Fibroblast of peridontal ligament (primary cell): ENCODE data around the gene HTR3B.
"Not testable (repeated sequence)": the region's sequence is repeated elsewhere in the genome, so short reads cannot be mapped to it uniquely, and the experiment has no call there.

Experiments
- DNase-seq: peaks from one replicate; pipeline ENCODE4 v3.0.0-alpha.2; 2010; ENCODE audit errors: extremely low read depth

Gene HTR3B

GRCh38 chr11:113884361-113884836 lies 20.2 kb upstream of the HTR3B start:
- DNase-seq = peak; percentile 7

DNA sequence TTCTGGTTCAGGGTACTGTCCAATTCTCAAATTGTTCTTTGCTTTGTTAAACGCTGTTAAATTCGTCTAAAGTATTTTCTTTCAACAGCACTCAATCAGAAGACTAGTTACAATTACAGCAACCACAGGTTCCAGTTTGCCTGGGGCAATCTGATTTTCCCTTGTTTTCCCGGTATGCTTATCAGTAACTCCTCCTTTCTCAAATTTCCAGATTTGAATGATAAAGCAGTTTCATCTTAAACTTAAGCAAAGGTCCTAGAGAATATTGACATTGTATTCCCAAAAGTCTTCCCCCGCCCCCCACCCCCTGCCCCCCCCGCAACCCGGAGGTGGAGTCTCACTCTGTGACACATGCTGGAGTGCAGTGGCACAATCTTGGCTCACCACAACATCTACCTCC lies 18.7 kb upstream of the HTR3B start:
- DNase-seq = no peak

DNA sequence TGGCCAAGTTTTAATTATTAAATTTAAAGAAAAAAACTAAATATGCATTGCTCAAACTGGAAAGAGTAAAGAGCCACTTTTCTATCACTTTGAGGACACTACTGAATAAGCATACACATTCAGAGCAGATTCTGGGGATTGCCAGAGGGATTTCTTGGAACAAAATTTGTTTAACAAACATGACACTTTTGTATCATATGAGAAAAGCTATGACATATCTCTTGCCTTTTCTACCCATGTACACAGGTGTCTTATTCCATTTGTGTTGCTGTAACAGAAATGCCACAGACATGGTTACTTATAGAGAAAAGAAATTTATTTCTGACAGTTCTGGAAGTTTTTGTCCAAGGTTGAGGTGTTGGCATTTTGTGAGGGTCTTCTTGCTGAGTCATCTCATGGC lies 15.7 kb upstream of the HTR3B start:
- no peak for DNase-seq

- no peak for DNase-seq
These were observed 10.1 kb upstream of the HTR3B start for GRCh38 chr11:113894421-113894996.

DNA sequence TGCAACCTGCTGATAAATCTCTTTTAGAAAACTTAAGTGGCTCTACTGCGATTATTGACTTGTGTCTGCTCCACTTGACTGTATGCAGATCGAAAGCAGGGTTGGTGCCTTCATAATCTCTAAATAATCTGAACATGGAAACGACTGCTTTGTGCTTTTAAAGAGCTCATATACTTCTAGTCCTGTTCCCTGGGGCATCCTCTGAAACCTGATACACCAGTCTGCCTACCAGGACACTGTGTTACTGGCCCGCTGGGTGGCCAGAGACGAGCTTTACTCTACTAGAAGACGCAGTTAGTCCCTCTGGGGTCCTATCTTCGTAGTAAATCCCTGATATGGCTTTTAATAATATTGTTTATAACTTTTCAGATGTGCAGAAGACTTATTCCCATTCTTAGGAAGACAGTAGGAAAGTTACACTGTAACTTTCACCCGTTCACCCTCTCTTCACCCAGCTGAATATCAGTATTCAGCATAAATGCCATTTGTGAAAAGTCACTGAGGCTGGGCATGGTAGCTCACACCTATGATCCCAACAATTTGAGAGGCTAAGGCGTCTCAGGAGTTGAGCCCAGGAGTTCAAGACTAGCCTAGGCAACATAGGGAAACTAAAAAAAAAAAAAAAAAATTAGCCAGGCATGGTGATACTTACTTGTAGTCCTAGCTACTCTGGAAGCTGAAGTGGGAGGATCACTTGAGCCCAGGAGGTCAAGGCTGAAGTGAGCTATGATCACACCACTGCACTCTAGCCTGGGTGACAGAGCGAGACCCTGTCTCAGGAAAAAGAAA lies 9.0 kb upstream of the HTR3B start:
- DNase-seq = no peak

DNA sequence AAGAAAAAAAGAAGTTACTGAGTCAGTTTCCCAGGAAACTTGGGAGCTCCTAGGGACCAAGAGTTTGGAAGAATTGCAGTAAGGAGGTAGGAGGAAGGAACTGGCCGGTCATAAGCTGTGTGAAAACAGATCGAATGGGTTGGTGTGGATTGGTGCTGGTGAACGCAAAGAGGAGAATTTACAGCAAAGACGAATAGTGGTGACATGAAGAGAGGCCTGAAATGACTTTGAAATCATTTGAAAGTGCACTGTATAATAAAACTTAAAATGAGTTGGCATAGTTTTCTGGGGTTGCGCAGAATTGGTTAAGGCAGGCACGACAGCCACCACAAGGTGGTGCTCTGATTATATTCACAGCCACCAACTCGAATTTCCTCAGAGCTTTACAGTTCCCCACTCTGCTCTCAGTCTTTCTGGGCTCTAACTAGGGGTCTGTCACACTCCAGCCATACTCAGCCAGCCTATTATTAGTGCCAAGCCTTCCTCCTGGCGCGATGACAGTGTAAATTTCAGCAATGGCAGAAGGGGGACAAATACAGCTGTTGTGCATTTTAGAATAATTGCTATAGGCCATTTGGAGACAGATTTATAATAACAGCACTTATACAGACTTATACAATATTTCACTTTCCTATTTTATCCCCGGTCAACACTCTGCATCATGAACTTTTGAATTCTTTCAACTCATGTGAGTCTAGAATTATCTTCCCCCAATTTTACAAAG lies 8.3 kb upstream of the HTR3B start:
- DNase-seq = peak; percentile 44

GRCh38 chr11:113901141-113901540 lies 3.5 kb upstream of the HTR3B start:
- DNase-seq = no peak

DNA sequence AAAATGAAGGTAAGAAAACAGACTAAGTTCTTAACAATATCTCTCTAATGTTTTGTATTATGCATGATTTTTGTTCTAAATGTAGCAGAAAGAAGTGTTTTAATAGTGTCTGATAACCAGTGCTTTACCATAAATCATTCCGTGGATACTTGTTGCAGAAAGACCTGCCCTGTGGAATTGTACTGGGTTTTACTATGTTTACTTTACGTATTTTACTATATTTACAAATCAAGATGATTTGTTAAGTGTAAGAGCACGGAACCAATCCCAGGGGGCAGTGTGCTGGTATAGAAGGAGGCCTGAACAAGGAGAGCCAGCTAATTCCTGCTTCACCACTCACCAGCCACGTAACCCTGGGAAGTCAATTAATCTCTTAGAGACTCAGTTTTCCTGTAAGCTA lies 1.4 kb downstream of the HTR3B start:
- DNase-seq = peak; percentile 16

DNA sequence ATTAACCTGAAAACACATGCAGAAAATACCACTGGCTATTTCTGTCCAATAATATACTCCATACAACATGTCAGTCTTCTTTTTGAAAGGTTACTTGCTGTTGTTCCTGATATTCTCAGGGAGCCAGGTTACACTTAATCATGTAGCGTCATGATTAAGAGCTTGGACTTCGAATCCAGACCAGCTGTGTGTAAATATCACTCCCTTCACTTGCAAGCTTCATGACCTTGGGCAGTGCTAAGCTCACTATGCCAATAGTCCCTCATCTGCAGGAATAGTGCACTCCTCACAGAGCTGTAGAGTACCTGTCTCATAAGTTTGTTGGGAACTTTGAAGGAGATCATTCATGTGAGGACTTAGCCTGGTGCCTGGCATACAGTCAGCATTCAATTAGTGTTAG lies 1.9 kb downstream of the HTR3B start:
- no peak for DNase-seq

DNA sequence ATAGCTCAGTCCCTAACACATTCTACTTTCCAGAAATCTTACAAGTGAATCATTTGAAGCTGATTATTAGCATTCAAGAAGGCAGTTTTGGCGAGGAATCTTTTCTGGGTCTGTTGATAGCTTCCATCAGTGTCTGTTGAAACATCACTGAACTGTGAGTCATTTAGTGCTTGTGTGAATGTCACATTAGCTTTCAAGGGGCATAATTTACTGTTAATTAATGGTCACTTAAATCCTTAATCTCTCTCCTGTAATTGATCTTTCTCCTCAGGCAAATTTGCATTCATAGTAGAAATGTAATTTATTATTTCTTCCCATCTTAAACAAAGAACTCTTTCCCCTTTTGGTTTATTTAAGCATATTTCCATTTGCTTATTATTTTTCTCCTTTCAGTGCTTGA lies 2.6 kb downstream of the HTR3B start:
- no peak for DNase-seq

- no peak for DNase-seq
These were observed 3.1 kb downstream of the HTR3B start for GRCh38 chr11:113907681-113908080.

DNA sequence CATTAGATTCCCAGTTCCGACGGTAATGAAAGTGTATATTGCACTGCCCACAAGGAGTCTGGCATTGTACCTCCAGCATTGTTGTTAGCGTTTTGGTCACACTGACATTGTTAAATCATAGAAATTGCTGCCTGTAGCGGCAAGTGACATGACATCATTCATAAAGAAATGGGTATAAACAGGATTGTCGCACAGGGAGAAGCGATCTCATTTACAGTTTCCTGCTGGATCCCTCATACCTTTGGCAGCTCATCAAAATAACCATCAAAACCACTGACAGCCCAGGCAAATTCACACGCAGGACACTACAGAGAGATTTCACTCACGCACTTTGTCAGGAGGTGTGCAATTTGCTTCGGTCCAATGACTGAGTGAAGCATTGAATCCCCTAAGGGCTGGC lies 3.5 kb downstream of the HTR3B start:
- DNase-seq = no peak

DNA sequence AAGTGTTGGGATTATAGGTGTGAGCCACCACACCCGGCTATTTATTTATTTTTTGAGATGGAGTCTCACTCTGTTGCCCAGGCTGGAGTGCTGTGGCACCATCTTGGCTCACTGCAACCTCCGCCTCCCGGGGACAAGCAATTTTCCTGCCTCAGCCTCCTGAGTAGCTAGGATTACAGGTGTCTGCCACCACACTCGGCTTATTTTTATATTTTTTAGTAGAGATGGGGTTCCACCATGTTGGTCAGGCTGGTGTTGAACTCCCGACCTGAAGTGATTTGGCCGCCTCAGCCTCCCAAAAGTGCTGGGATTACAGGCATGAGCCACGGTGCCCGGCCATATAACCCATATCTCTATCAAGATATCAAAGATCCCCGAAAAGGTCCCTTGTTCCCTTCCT lies 6.9 kb downstream of the HTR3B start:
- not testable (repeated sequence) for DNase-seq

GRCh38 chr11:113923572-113923971 lies 19.0 kb downstream of the HTR3B start:
- no peak for DNase-seq

DNA sequence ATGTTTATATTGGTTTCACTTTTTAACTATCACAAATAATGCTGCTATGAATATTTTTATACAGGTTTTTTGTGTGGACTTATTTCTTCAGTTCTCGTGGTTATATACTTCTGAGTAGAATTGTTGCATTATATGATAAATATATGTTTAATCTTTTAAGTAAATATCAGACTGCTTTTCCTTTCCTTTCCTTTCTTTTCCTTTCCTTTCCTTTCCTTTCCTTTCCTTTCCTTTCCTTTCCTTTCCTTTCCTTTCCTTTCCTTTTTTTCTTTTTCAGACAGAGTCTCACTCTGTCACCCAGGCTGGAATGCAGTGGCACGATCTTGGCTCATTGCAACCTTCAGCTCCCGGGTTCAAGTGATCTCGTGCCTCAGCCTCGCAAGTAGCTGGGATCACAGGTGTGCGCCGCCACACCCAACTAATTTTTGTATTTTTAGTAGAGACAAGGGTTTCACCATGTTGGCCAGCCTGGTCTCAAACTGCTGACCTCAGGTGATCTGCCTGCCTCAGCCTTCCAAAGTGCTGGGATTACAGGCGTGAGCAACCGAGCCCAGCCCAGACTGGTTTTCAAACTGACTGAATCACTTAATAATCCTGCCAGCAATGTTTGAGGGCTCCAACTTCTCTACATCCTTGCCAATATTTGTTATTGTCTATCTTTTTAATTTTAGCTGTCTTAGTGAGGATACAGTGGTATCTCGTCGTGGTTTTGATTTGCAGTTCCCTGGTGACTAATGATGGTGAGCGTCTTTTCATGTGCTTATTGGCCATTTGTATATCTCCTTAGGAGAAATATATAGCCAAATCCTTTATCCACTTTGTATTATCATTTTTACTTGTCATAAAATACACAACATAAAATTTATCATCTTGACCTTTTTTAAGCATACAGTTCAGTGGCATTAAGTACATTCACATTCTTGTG lies 21.9 kb downstream of the HTR3B start:
- no peak for DNase-seq

GRCh38 chr11:113928311-113928710 lies 23.7 kb downstream of the HTR3B start:
- DNase-seq = no peak

GRCh38 chr11:113932788-113933187 lies 28.2 kb downstream of the HTR3B start:
- no peak for DNase-seq

DNA sequence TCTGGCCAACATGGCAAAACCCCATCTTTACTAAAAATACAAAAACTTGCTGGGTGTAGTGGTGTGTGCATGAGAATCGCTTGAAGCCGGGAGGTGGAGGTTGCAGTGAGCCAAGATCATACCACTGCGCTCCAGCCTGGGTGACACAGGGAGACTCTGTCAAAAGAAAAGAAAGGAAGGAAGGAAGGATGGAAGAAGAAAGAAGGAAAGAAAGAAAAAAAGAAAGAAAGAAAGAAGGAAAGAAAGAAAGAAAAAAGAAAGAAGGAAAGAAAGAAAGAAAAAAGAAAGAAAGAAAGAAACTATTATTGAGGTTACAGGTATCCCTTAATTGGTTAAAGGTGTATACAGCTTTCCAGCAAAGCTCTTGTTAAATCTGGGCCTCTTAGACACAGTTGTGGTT lies 29.6 kb downstream of the HTR3B start:
- DNase-seq = not testable (repeated sequence)

DNA sequence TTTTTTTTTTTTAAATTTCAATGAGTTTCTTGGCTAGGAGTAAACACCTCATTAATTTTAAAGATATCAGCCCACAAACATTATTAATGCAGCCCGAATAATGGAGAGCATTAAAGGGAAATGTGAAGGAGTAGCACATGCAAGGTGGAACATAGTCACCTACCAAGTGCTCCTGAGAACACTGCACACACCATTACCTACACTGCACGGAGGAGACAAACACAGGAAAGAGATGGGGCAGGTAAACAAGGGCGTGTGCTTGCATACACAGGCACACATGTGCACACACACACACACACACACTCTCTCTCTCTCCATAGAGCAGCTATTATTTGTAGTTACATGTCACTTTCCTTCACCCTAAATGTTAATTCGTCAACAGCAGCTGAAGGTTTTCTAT lies 30.2 kb downstream of the HTR3B start:
- no peak for DNase-seq

- no peak for DNase-seq
These were observed 31.3 kb downstream of the HTR3B start for GRCh38 chr11:113935858-113936257.

DNA sequence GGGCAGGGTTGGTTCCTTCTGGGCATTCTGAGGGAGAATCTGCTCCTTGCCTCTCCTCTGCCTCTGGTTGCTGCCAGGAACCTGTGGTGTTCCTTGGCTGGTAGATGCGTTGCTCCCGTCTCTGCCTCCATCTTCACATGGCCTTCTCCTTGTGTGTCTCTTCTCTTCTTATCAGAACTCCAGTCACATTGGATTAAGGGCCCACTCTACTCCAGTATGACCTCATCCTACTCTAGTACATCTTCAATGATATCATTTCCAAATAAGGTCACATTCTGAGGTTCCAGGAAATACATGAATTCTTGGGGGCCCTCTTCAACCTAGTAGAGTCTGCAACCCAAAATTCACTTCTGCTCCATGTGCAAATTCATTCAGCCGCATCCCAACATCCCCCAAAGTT lies 33.3 kb downstream of the HTR3B start:
- DNase-seq = no peak

DNA sequence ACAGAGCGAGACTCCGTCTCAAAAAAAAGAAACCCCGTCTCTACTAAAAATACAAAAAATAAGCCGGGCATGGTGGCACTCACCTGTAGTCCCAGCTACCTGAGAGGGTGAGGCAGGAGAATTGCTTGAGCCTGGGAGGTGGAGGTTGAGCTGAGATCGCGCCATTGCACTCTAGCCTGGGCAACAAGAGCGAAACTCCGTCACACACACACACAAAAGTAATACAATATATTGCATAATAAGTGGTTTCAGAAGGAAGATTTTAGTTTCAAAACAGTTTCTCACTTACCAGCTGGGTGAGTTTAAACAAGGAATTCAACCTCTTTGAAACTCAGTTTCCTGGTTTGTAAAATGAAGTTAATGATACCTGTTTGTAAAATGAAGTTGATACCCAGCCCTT lies 37.7 kb downstream of the HTR3B start:
- DNase-seq = no peak
